GM21737 (cell line): ENCODE measurements around the gene CTNNBL1.
"Not testable (repeated sequence)": the region's sequence is repeated elsewhere in the genome, so short reads cannot be mapped to it uniquely, and the experiment has no call there.

Experiments
- ATAC-seq: cut with Tn5 transposase; IDR thresholded peaks from one replicate; pipeline ENCODE4 v1.9.1; 2021; ENCODE audit warnings: mild to moderate bottlenecking, moderate library complexity; ENCODE audit not compliant: unreplicated experiment

CTNNBL1 gene

GRCh38 chr20:37693635-37694626, at the start of gene CTNNBL1:
TSS of gene CTNNBL1 (plus strand) at chr20:37694030. CDS start at chr20:37694123, 93 bp downstream.
- peak; percentile 83 for ATAC-seq

GRCh38 chr20:37644605-37645004, 49.2 kb upstream of the CTNNBL1 start:
- no peak for ATAC-seq

GRCh38 chr20:37647946-37648345, 45.9 kb upstream of the CTNNBL1 start:
- ATAC-seq = no peak

- ATAC-seq = no peak
Measured at GRCh38 chr20:37649017-37649416, 44.8 kb upstream of the CTNNBL1 start.

GRCh38 chr20:37649676-37650370, 44.0 kb upstream of the CTNNBL1 start:
- no peak for ATAC-seq

GRCh38 chr20:37650661-37651060, 43.2 kb upstream of the CTNNBL1 start:
- no peak for ATAC-seq

- no peak for ATAC-seq
Measured at GRCh38 chr20:37651932-37652331, 41.9 kb upstream of the CTNNBL1 start.

GRCh38 chr20:37656945-37657344, 36.9 kb upstream of the CTNNBL1 start:
- ATAC-seq = no peak

- ATAC-seq = no peak
Measured at GRCh38 chr20:37657924-37658804, 35.7 kb upstream of the CTNNBL1 start.

- ATAC-seq = no peak
Measured at GRCh38 chr20:37661519-37661918, 32.3 kb upstream of the CTNNBL1 start.

- ATAC-seq = no peak
Measured at GRCh38 chr20:37662308-37662707, 31.5 kb upstream of the CTNNBL1 start.

- not testable (repeated sequence) for ATAC-seq
Measured at GRCh38 chr20:37664595-37664994, 29.2 kb upstream of the CTNNBL1 start.

- no peak for ATAC-seq
Measured at GRCh38 chr20:37668166-37668565, 25.7 kb upstream of the CTNNBL1 start.

GRCh38 chr20:37669062-37669772, 24.6 kb upstream of the CTNNBL1 start:
- ATAC-seq = no peak

- ATAC-seq = no peak
Measured at GRCh38 chr20:37669773-37670236, 24.0 kb upstream of the CTNNBL1 start.

- ATAC-seq = no peak
Measured at GRCh38 chr20:37670351-37670791, 23.5 kb upstream of the CTNNBL1 start.

GRCh38 chr20:37672143-37672542, 21.7 kb upstream of the CTNNBL1 start:
- ATAC-seq = no peak

- no peak for ATAC-seq
Measured at GRCh38 chr20:37673444-37673843, 20.4 kb upstream of the CTNNBL1 start.

GRCh38 chr20:37676440-37676839, 17.4 kb upstream of the CTNNBL1 start:
- ATAC-seq = no peak
